ENCODE results near the gene STRN. TPM values are rescaled to one million over a fixed set of nuclear protein-coding genes. Genes with fewer than 3 reads are reported as not detected.

Gene STRN
- total and polyA plus RNA-seq, 10 of the 15 experiments (the other 5 are each of a cell fraction or from before 2014, with no cell fraction given) = 1.00 to 19.2 (median 9.1) TPM

- no peak overlapping the region for H3K4me2 ChIP-seq (ENCODE audit: control insufficient read depth, insufficient read depth)
Measured at GRCh38 chr2:36886664-36887063, 79.7 kb downstream of the STRN start.

GRCh38 chr2:36885605-36886004 is 80.7 kb downstream of the STRN start:
- DNase-seq (ENCODE audit: low read depth, low spot score) (no peak), ATAC-seq (no peak), FAIRE-seq (no peak)
- intact Hi-C loops (cut with micrococcal nuclease; ENCODE audit: unreplicated experiment) (no loop called here), in situ Hi-C loops (cut with MboI) (no loop called here)
- Histone ChIP-seq H3K4me1 (ENCODE audit: control insufficient read depth, insufficient read depth, low read length) (no peaks in the 10 kb centered on the region), H3K36me3 (ENCODE audit: control insufficient read depth in 2 of 2, insufficient read depth in 2 of 2, low read length in 1 of 2) (peaks cover 0 to 10% of the 10 kb centered on the region in 2 experiments; a peak in 3 of 4 replicates), H3K9me3 (replicated peaks; ENCODE audit: control insufficient read depth, insufficient read depth, low read length) (no peaks in the 10 kb centered on the region), H3K9ac (ENCODE audit: control insufficient read depth, insufficient read depth, low read length) (no peak overlapping the region), H4K20me1 (ENCODE audit: control insufficient read depth, insufficient read depth) (no peaks in the 10 kb centered on the region), H3K4me2 (ENCODE audit: control insufficient read depth, insufficient read depth) (no peak overlapping the region), H3K79me2 (ENCODE audit: control insufficient read depth, insufficient read depth, low read length) (no peaks in the 10 kb centered on the region), H3K4me3 (no peak overlapping the region), H3K27me3 (replicated peaks in 1 of 2; ENCODE audit: control insufficient read depth in 2 of 2, insufficient read depth in 2 of 2, low read length in 1 of 2) (no peaks in the 10 kb centered on the region), H3K27ac (ENCODE audit: control insufficient read depth, insufficient read depth) (no peak overlapping the region), H2AFZ (ENCODE audit: control insufficient read depth, low read depth, low read length) (no peak overlapping the region)
- POLR2A ChIA-PET = no interaction called here
- RAD21 ChIA-PET (ENCODE audit: unreplicated experiment) = no interaction called here
- no TSS peak for BruUV-seq (replicated peaks)
- SMC1A ChIA-PET (ENCODE audit: uncharacterized antibody, unreplicated experiment) = no interaction called here
- CTCF ChIA-PET = no interaction called here
- 66% methylated on average over 3 of the region's 3 CpGs for WGBS (ENCODE audit: insufficient coverage, insufficient replicate concordance, low lambda C conversion rate, missing lambda C conversion rate)
- TF ChIP-seq MEF2A (IDR thresholded peaks at IDR 0.05; ENCODE audit: insufficient read depth, low read depth, low read length) (no peak), POLR2A (IDR thresholded peaks at IDR 0.05; ENCODE audit: low read depth, low read length) (no peak), FOXK2 (IDR thresholded peaks at IDR 0.05) (no peak), BCLAF1 (IDR thresholded peaks at IDR 0.05) (no peak), CEBPB (IDR thresholded peaks at IDR 0.05; ENCODE audit: borderline replicate concordance in 1 of 2, low read depth in 2 of 2, low read length in 2 of 2) (no peak), CREM (IDR thresholded peaks at IDR 0.05; ENCODE audit: low read depth) (no peak), LARP7 (IDR thresholded peaks at IDR 0.05) (no peak), PRDM15 (CRISPR knock-in tag; IDR thresholded peaks at IDR 0.05) (no peak), HSF1 (IDR thresholded peaks at IDR 0.05; ENCODE audit: low read depth, low read length) (no peak)

More at GRCh38 chr2:36886664-36887063, 79.7 kb downstream of the STRN start:
- WGBS (ENCODE audit: insufficient coverage, insufficient replicate concordance, low lambda C conversion rate, missing lambda C conversion rate) = 96% methylated on average over 1 of the region's 1 CpG
- H4K20me1 ChIP-seq (ENCODE audit: control insufficient read depth, insufficient read depth) = no peaks in the 10 kb centered on the region
- H3K9ac ChIP-seq (ENCODE audit: control insufficient read depth, insufficient read depth, low read length) = no peak overlapping the region
- no peaks in the 10 kb centered on the region for H3K4me1 ChIP-seq (ENCODE audit: control insufficient read depth, insufficient read depth, low read length)
- FAIRE-seq (no peak), DNase-seq (ENCODE audit: low read depth, low spot score) (no peak), ATAC-seq (no peak)
- BruUV-seq (replicated peaks) = no TSS peak
- H3K36me3 ChIP-seq (ENCODE audit: control insufficient read depth in 2 of 2, insufficient read depth in 2 of 2, low read length in 1 of 2) = peaks cover 0 to 12% of the 10 kb centered on the region in 2 experiments; a peak in 2 of 4 replicates
- TF ChIP-seq CREM (IDR thresholded peaks at IDR 0.05; ENCODE audit: low read depth) (no peak), ZNF384 (IDR thresholded peaks at IDR 0.05; ENCODE audit: borderline replicate concordance, low read depth, low read length) (no peak)
- CTCF ChIA-PET = no interaction called here
- H3K4me3 ChIP-seq = no peak overlapping the region
- H2AFZ ChIP-seq (ENCODE audit: control insufficient read depth, low read depth, low read length) = no peak overlapping the region
- in situ Hi-C loops (cut with MboI) (no loop called here), intact Hi-C loops (cut with micrococcal nuclease; ENCODE audit: unreplicated experiment) (no loop called here)
- RAD21 ChIA-PET (ENCODE audit: unreplicated experiment) = no interaction called here
- POLR2A ChIA-PET = no interaction called here
- SMC1A ChIA-PET (ENCODE audit: uncharacterized antibody, unreplicated experiment) = interaction anchor here (0.6 kb wide), 1 partner anchor 158 kb away, joined by 3 read pairs; no protein-coding TSS in a partner anchor
- no peaks in the 10 kb centered on the region for H3K27me3 ChIP-seq (replicated peaks in 1 of 2; ENCODE audit: control insufficient read depth in 2 of 2, insufficient read depth in 2 of 2, low read length in 1 of 2)
- H3K9me3 ChIP-seq (replicated peaks; ENCODE audit: control insufficient read depth, insufficient read depth, low read length) = no peaks in the 10 kb centered on the region
- H3K79me2 ChIP-seq (ENCODE audit: control insufficient read depth, insufficient read depth, low read length) = no peaks in the 10 kb centered on the region
- H3K27ac ChIP-seq (ENCODE audit: control insufficient read depth, insufficient read depth) = no peak overlapping the region

All from GM12878 (cell line).